IgD-negative memory B cell (primary cell): Measurements from ENCODE around the gene ATAD3B. TPM values are rescaled to one million over a fixed set of nuclear protein-coding genes. Genes with fewer than 3 reads are reported as not detected.
"Not testable (repeated sequence)": the region's sequence is repeated elsewhere in the genome, so short reads cannot be mapped to it uniquely, and the experiment has no call there.

Source experiments
- H3K27ac Mint-ChIP-seq, 3 donors: one replicate each; pipeline ENCODE4 v1.8.0; 2020 to 2022; ENCODE audit warnings: mild to moderate bottlenecking in 3 of 3, mixed read lengths in 3 of 3, moderate library complexity in 1 of 3
- H3K27me3 Mint-ChIP-seq: one replicate; pipeline ENCODE4 v1.8.0; 2021; ENCODE audit warnings: mixed read lengths
- H3K36me3 Mint-ChIP-seq: one replicate; pipeline ENCODE4 v1.8.0; 2020; ENCODE audit warnings: mild to moderate bottlenecking, mixed read lengths
- H3K4me1 Mint-ChIP-seq, 3 donors: one replicate each; pipeline ENCODE4 v1.8.0; 2020 to 2022; ENCODE audit warnings: mixed read lengths in 3 of 3, mild to moderate bottlenecking in 1 of 3
- H3K4me3 Mint-ChIP-seq, 4 donors: one replicate each; pipeline ENCODE4 v1.8.0; 2020 to 2022; ENCODE audit warnings: mild to moderate bottlenecking in 4 of 4, mixed read lengths in 4 of 4, moderate library complexity in 3 of 4
- H3K9me3 Mint-ChIP-seq, 3 donors: one replicate each; pipeline ENCODE4 v1.8.0; 2020 to 2021; ENCODE audit warnings: mixed read lengths in 3 of 3, mild to moderate bottlenecking in 1 of 3
- polyA plus RNA-seq: library from polyadenylated mRNA; unstranded; fragments of 300-500 nt; fragmentation: Illumina TruSeq; gene quantifications from one replicate; pipeline ENCODE4 v1.2.3, GENCODE V29; 2021

Gene ATAD3B
- polyA plus RNA-seq, 1 donor from 2014 or later, result 10.8 TPM

DNA sequence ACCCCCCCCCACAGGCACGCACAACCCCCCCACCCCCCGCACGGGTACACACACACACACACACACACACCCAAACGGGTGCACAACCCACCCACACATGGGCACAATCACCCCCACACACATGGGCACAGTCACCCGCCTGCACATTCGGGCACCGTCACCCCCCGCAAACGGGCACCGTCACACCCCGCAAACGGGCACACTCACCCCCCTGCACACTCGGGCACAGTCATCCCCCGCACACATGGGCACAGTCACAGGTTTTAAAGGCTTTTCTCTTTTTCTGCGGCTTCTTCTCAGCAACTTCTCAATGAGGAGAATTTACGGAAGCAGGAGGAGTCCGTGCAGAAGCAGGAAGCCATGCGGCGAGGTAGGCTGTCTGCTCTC is 47.0 kb downstream of the ATAD3B start:
- H3K4me3 Mint-ChIP-seq, H3K36me3 Mint-ChIP-seq, H3K4me1 Mint-ChIP-seq, H3K9me3 Mint-ChIP-seq, H3K27ac Mint-ChIP-seq, H3K27me3 Mint-ChIP-seq: not testable (repeated sequence)

DNA sequence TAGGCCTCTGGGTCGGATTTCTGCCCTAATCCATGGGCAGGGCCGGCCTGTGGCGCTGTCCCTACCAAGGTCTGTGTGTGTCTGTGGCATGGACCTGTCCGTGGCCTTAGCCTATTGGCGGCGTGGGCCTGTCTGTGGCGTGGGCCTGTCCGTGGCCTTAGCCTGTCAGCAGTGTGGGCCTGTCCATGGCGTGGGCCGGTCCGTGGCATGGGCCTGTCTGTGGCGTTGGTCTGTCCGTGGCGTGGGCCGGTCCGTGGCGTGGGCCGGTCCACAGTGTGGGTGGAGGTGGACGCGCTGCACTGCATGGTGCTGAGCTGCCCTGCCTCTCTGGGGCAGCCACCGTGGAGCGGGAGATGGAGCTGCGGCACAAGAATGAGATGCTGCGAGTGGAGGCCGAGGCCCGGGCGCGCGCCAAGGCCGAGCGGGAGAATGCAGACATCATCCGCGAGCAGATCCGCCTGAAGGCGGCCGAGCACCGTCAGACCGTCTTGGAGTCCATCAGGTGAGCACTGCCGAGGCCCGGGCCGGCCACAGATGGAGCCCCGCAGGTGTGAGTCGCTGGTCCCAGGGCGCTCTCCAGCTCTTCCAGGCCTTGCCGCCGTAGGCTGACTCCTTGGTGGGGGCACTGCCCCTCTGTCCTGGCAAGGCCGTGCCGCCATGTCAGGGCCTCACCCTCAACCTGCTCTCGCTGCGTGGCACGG is 48.4 kb downstream of the ATAD3B start:
- H3K4me3 Mint-ChIP-seq, H3K9me3 Mint-ChIP-seq, H3K27me3 Mint-ChIP-seq, H3K36me3 Mint-ChIP-seq, H3K27ac Mint-ChIP-seq, H3K4me1 Mint-ChIP-seq: not testable (repeated sequence)

DNA sequence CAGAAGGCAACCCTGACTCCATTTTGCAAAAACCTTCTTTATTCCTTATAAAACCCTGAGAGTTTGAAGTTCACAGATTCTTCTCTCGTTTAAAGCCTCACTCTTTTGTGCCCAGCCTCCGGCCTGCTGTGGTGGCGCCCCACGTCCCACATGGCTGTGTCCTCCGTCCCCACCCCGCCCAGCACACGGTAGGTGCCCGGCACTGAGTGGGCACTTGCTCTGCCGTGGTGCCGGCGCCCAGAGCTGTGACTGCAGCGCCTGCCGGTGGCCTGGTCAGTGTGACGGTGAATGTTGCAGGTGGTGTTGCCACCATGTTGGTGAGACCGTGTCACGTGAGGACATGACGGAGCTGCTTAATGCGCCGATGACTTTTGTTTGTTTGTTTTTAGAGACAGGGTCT is 49.8 kb downstream of the ATAD3B start:
- Mint-ChIP-seq H3K4me1 (no peaks in the 10 kb centered on the region), H3K27ac (no peak overlapping the region), H3K36me3 (peaks cover 3% of the 10 kb centered on the region), H3K27me3 (no peaks in the 10 kb centered on the region), H3K4me3 (no peak overlapping the region), H3K9me3 (no peaks in the 10 kb centered on the region)

DNA sequence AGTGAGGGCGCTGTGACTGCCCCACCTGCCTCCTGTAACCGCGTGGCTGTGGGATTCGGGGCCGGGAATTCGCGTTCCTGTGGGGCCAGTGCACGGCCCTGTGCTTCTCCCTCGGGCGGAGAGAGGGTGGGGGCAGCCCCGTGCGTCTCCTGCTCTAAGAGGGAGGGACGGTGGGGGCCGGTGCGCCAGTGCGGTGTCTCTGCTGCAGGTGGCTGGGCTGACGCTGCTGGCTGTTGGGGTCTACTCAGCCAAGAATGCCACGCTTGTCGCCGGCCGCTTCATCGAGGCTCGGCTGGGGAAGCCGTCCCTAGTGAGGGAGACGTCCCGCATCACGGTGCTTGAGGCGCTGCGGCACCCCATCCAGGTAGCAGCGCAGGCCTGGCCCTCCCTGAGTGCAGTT is 51.0 kb downstream of the ATAD3B start:
- not testable (repeated sequence) for H3K36me3 Mint-ChIP-seq, H3K27me3 Mint-ChIP-seq, H3K9me3 Mint-ChIP-seq, H3K4me1 Mint-ChIP-seq, H3K27ac Mint-ChIP-seq, H3K4me3 Mint-ChIP-seq

DNA sequence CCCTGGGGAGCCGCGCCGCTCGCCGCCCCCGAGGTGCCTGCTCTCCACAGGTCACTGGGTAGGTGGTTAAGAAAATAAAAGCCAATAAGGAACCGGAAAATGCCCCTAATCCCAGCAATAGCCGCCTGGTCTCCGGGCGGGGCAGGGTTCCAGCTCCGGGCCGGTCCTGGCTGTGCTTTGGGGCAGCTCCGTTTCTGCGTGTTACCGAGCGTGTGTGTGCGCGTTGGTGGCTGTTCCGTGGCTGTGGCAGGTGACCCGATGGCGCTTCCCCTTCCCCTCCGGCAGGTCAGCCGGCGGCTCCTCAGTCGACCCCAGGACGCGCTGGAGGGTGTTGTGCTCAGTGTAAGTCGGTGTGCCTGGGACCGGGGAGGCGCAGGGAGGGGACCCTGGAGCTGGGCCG is 51.7 kb downstream of the ATAD3B start:
- H3K4me1 Mint-ChIP-seq, H3K27ac Mint-ChIP-seq, H3K36me3 Mint-ChIP-seq, H3K27me3 Mint-ChIP-seq, H3K9me3 Mint-ChIP-seq, H3K4me3 Mint-ChIP-seq: not testable (repeated sequence)

DNA sequence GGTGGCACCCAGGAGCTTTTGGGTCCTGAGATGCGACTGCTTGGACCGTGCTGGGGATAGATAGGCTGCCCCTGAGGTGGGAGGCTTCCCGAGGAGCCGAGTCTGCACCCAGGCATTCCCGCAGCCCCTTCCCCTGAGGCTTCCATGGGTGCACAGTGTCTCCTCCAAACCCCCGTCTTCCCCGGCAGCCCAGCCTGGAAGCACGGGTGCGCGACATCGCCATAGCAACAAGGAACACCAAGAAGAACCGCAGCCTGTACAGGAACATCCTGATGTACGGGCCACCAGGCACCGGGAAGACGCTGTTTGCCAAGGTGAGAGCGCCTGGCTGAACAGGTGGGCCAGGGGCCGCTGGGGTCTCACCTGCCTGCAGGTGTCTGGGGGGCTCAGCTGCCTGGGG is 52.1 kb downstream of the ATAD3B start:
- H3K27me3 Mint-ChIP-seq, H3K36me3 Mint-ChIP-seq: not testable (repeated sequence)

DNA sequence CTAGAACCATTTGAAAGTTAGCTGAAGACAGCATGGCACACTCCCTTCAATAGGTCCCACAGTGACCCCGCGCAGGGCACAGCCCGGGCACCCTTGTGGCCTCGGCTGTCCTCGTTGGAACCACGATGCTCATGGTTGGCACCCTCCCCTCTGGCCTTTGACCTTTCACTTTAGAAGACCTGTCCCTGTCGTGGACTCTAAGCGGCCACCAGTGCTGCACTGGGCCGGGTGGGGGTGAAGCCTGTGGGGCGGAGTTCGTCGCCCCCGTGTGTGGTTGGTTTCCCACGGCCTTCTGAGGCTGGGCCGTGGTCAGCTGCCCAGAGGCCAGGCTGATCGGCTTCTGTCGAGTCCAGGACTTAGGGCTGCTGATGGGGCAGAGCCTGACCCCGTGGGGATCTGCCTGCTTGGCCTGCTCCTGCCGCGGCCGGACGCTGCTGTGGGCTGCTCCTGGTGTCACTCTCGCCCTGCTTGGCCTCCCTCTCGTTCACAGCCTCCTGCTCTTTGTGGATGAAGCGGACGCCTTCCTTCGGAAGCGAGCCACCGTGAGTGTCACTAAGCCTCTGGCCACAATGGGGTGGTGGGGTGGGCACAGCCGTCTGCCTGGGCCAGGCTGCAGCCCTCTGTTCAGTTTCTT is 53.3 kb downstream of the ATAD3B start:
- not testable (repeated sequence) for H3K36me3 Mint-ChIP-seq, H3K27me3 Mint-ChIP-seq, H3K4me3 Mint-ChIP-seq, H3K9me3 Mint-ChIP-seq, H3K4me1 Mint-ChIP-seq, H3K27ac Mint-ChIP-seq

More for the DNA sequence above, 52.1 kb downstream of the ATAD3B start:
- H3K4me1 Mint-ChIP-seq, H3K9me3 Mint-ChIP-seq, H3K27ac Mint-ChIP-seq: not testable (repeated sequence)
- peak overlapping the region in 1 of 4 donors; percentile 70 for H3K4me3 Mint-ChIP-seq

DNA sequence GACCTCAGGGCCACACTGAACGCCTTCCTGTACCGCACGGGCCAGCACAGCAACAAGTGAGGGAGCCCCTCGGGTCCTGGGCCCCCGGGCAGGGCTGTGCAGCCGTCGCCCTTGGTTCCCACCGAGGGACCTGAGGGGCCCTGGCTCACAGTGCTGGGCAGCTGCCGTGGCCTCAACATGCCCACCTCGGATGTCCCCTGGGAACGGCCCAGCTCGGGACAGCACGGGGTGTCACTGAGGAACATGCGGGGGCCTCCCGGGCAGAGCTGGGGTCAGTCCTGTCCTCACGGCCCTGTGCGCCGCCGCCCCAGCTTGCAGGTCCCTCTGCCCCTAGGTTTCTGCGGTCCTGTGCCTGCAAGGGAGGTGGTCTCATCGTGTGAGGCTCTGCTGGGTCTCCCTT is 54.9 kb downstream of the ATAD3B start:
- H3K27me3 Mint-ChIP-seq, H3K4me3 Mint-ChIP-seq, H3K27ac Mint-ChIP-seq, H3K9me3 Mint-ChIP-seq, H3K4me1 Mint-ChIP-seq, H3K36me3 Mint-ChIP-seq: not testable (repeated sequence)

DNA sequence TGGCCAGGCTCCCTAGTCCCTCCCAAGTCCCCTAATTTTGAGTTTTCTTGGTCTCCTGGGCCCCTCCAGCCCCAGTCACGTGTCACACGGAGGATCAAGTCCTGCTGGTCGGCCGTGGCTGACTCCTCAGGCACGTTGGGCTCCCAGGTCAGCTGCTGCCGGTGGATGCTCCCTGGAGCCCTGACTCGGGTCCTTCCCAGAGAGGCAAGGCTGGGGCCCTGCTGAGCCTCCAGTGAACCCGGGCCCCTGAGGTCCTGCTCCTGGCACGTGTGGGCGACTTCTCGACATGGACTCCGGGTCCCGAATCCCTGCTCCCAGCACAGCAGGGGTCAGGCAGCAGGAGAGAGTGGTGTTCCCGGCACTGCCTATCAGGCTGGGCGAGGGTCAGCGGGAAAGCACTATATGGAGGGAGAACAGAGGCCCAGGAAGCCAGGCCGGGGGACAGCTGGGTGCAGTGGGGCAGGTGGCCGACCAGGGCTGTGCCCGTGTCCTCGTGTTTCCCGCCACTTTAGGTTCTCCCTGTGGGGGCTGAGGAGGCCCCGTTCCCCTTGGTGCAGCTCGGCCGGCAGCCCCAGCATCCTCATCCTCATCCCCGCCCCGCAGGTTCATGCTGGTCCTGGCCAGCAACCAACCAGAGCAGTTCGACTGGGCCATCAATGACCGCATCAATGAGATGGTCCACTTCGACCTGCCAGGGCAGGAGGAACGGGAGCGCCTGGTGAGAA is 55.7 kb downstream of the ATAD3B start:
- no peaks in the 10 kb centered on the region for H3K27me3 Mint-ChIP-seq
- peaks cover 0 to 3% (median 0%) of the 10 kb centered on the region in 3 donors for H3K9me3 Mint-ChIP-seq
- no peak overlapping the region for H3K27ac Mint-ChIP-seq
- H3K36me3 Mint-ChIP-seq, result peaks cover 4% of the 10 kb centered on the region
- no peak overlapping the region for H3K4me3 Mint-ChIP-seq
- H3K4me1 Mint-ChIP-seq, result no peaks in the 10 kb centered on the region

DNA sequence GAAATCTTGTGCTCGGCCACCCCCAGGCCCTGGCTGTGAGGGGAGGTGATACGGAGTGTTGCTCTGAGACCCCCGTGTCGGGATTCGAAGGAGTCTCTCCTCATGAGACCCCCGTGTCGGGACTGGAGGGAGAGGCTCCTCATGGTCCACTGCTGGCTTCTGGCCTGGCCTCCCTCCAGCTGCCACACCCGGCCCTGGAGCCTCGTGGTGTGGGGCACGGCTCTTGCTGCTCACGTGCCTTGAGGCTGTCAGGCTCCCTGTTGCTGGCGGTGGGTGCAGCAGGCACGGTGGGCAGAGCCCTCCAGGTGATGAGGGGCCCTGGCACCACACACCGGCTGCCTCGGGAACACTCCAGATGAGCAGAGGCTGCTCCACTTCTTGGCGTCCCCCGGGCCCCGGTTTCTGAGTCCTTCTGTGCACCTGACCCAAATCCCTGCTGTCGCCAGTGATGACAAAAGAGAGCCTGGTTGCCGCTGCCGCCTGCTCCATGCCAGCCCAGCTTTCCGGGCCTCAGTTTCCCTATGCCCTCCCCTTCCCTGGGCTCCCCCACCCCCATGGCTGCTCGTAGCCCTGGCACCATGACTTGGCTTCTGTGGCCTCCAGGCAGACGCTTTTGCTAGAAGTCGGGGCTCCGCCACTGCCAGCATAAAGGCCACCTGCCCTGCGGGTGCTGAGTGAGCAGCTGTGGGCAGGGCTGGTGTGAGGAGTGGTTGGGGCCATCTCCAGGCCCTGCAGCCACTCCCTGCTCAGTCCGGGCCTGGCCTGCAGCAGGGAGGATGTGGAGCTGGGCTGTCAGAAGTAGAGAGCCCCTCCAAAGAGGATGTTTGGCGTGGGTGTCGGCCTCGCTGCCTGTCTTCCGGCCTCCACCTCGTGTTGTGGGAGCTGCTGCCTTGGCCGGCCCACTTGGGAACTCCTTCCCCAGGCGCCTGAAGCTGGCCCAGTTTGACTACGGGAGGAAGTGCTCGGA is 57.0 kb downstream of the ATAD3B start:
- H3K36me3 Mint-ChIP-seq, result peaks cover 4% of the 10 kb centered on the region
- H3K9me3 Mint-ChIP-seq, result peaks cover 0 to 3% (median 0%) of the 10 kb centered on the region in 3 donors
- H3K27ac Mint-ChIP-seq, result no peak overlapping the region
- H3K4me3 Mint-ChIP-seq, result no peak overlapping the region
- no peaks in the 10 kb centered on the region for H3K27me3 Mint-ChIP-seq
- no peaks in the 10 kb centered on the region for H3K4me1 Mint-ChIP-seq

DNA sequence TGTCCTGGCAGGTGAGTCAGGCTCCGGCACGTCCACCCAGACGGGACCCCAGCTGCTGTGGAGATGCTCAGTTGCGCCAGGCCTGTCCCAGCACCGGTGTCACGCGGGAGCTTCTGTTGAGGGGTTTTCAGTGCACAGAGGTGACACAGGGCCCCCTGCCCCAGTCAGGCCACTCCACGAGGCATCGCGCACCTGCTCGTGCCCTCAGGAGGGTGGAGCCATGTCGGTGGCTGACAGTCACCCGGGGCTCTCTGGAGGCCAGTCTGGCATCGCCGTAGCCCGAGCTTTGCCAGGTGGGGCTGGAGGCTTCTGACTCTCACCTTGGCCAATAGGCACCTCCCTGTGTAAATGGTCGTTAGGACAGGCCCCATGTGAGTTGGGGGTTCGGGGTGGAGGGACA is 57.8 kb downstream of the ATAD3B start:
- Mint-ChIP-seq H3K4me1 (no peaks in the 10 kb centered on the region), H3K36me3 (peaks cover 4% of the 10 kb centered on the region), H3K27me3 (no peaks in the 10 kb centered on the region), H3K9me3 (peaks cover 0 to 3% (median 0%) of the 10 kb centered on the region in 3 donors), H3K4me3 (no peak overlapping the region), H3K27ac (no peak overlapping the region)

DNA sequence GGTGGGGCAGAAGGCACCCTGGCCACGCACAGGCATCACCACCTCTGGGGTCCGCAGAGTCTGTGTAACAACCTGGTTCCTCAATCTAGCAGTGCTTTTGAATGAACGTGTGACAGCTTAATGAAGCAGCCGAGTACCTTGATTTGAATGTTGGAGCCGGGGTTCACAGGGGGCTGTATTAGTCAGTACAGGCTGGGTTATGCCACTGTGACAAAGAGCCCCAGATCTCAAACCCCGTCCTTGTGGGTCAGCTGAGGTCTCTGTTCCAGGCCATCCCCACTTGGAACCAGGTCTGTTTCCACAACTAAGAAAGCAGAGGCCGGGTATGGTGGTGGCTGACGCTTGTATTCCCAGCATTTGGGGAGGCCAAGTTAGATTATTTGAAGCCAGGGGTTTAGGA is 58.4 kb downstream of the ATAD3B start:
- Mint-ChIP-seq H3K9me3 (peaks cover 0 to 3% (median 0%) of the 10 kb centered on the region in 3 donors), H3K27ac (no peak overlapping the region), H3K4me1 (no peaks in the 10 kb centered on the region), H3K36me3 (peaks cover 4% of the 10 kb centered on the region), H3K27me3 (no peaks in the 10 kb centered on the region), H3K4me3 (no peak overlapping the region)

DNA sequence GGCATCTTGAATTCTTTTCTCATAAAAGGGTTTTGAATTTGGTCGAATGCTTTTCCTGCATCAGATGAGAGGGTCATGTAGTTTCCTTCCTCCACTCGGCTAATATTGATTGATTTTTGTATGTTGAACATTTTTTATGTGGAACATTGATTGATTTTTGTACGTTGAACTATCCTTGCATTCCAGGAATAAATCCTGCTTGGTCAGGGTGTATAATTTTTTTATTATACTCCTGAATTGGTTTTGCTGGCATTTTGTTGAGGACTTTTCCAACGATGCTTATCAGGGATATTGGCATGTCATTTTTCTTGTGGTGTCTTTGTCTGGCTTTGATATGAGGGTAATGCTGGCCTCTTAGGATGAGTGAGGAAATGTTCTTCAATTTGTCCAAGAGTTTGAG is 60.4 kb downstream of the ATAD3B start:
- H3K27ac Mint-ChIP-seq, result no peak overlapping the region

DNA sequence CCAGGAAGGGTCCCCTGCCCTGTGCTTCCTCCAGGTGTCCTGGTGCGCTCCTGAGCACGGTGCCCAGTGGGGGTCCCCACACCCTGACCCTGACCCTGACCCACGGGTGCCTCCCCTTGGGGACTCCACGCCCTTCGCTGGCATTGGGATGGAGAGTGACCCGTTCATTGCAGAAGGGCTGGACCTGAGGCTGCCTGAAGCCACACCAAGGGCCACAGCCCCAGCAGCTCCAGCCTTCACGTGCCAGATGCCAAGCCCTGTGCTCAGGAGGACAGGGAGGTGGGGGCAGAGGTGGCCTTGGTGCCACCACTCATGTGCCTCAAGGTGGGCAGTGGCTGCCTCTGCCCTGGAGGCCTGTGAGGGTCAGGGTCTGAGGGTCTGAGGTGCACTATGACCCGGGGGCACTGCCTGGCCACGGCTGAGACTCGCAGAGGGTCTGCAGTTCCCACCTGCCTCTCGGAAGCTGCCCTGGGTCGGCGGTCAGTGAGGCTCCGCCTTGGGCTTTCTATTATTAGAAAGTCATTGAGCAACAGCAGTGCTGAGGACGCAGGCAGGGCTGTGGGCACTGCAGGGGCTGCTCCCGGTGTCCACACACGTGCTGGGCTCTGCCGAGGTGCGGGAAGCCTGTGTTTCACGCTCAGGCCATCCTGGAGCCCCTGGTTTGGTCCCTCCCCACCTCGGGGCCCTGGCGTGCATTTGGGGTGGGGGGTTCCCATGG is 61.8 kb downstream of the ATAD3B start:
- H3K4me1 Mint-ChIP-seq, H3K4me3 Mint-ChIP-seq, H3K27ac Mint-ChIP-seq, H3K27me3 Mint-ChIP-seq, H3K9me3 Mint-ChIP-seq, H3K36me3 Mint-ChIP-seq: not testable (repeated sequence)

More for the DNA sequence above, 60.4 kb downstream of the ATAD3B start:
- Mint-ChIP-seq H3K4me3 (no peak overlapping the region), H3K9me3 (peaks cover 0 to 3% (median 0%) of the 10 kb centered on the region in 3 donors), H3K4me1 (no peaks in the 10 kb centered on the region), H3K27me3 (no peaks in the 10 kb centered on the region), H3K36me3 (peaks cover 4% of the 10 kb centered on the region)

DNA sequence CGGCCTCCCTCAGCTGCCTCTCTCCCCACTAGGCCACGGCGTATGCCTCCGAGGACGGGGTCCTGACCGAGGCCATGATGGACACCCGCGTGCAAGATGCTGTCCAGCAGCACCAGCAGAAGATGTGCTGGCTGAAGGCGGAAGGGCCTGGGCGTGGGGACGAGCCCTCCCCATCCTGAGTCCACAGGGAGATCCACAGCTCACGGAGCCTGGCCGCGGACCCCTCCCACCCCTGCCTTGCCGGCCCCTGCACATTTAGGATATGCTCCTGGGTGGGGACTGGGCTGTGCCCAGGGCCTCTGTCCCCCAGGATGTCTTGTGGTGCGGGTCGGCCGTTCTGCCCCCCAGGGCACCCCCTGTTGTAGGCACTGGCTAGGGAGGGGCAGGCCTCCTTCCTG is 62.3 kb downstream of the ATAD3B start:
- H3K4me3 Mint-ChIP-seq, H3K27me3 Mint-ChIP-seq, H3K9me3 Mint-ChIP-seq, H3K36me3 Mint-ChIP-seq, H3K27ac Mint-ChIP-seq, H3K4me1 Mint-ChIP-seq: not testable (repeated sequence)
